Esophagus squamous epithelium (tissue), 4 donors: ENCODE data around the gene MGA.

Experiments used
- POLR2A ChIP-seq, 4 donors: fragments of 450-650 bp; IDR thresholded peaks; one replicate each; pipeline ENCODE4 v1.6.1; 2017; ENCODE audit warnings: antibody characterized with exemption in 4 of 4, mild to moderate bottlenecking in 4 of 4, moderate library complexity in 3 of 4
- TF ChIP-seq, protein P1 (sequence below), 6 experiments: fragments of 450-650 bp in 4 of 6; fragments of 200-600 bp in 2 of 6; sonication (generic) in 2 of 6; IDR thresholded peaks; one replicate each; pipeline ENCODE4 v1.5.1; 2016 to 2019; ENCODE audit warnings: antibody characterized with exemption in 6 of 6, mild to moderate bottlenecking in 4 of 6, moderate library complexity in 4 of 6

DNA sequence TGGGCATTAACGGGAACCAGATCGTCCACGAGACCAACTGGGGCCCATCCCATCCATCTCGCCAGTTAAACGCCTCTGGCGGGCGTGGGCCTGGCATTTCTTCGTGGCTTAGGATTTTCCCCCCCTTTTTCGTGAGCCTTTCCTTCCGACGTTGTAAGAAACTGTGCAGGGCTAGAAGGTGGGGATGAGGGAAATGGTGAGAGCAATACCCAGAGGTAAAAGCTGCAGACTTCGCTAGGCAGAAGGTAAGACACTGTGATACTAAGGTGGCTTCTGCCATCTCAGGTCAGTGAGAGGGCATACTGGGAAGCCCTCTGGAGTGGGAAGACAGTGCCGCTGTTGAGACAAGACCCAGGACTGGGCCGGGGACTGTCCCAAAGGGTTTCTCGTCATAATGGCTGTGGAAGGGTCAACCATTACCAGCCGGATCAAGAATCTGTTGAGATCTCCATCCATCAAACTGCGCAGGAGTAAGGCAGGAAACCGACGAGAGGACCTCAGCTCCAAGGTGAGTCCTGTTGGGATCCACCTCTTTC lies 114.7 kb downstream of the MGA start:
- TF ChIP-seq, protein P1, sequence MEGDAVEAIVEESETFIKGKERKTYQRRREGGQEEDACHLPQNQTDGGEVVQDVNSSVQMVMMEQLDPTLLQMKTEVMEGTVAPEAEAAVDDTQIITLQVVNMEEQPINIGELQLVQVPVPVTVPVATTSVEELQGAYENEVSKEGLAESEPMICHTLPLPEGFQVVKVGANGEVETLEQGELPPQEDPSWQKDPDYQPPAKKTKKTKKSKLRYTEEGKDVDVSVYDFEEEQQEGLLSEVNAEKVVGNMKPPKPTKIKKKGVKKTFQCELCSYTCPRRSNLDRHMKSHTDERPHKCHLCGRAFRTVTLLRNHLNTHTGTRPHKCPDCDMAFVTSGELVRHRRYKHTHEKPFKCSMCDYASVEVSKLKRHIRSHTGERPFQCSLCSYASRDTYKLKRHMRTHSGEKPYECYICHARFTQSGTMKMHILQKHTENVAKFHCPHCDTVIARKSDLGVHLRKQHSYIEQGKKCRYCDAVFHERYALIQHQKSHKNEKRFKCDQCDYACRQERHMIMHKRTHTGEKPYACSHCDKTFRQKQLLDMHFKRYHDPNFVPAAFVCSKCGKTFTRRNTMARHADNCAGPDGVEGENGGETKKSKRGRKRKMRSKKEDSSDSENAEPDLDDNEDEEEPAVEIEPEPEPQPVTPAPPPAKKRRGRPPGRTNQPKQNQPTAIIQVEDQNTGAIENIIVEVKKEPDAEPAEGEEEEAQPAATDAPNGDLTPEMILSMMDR (IDR thresholded peaks at IDR 0.05), result no peak
- TF ChIP-seq POLR2A (IDR thresholded peaks at IDR 0.05), result no peak
